K562 (cell line): Measurements from ENCODE around the gene NQO2. TPM values are rescaled to one million over a fixed set of nuclear protein-coding genes. Genes with fewer than 3 reads are reported as not detected.

ENCODE experiments used
- BCOR ChIP-seq: fragments of 450-650 bp; IDR thresholded peaks from 2 replicates; pipeline ENCODE4 v1.6.1; 2016
- CBFA2T2 ChIP-seq: fragments of 450-650 bp; conservative IDR thresholded peaks from 2 replicates; pipeline ENCODE4 v1.6.1; 2017; ENCODE audit warnings: mild to moderate bottlenecking
- GATA2 ChIP-seq: sonication (generic); formaldehyde crosslinking; IDR thresholded peaks from 2 replicates; pipeline ENCODE4 v1.4.0; 2020; ENCODE audit warnings: mild to moderate bottlenecking, missing genetic modification reagents
- GTF2F1 ChIP-seq: IDR thresholded peaks from 2 replicates; pipeline ENCODE4 v1.6.1; 2011; ENCODE audit warnings: low read depth, low read length, improper control_type of control experiment
- HDAC1 ChIP-seq, 2 experiments: fragments of 450-650 bp; IDR thresholded peaks; 2 replicates each; pipeline ENCODE4 v1.6.1; 2016 to 2017; ENCODE audit warnings: inconsistent platforms in 1 of 2, mild to moderate bottlenecking in 1 of 2, moderate library complexity in 1 of 2
- JUN ChIP-seq, 2 experiments: sonication (generic) in 1 of 2; formaldehyde crosslinking in 1 of 2; IDR thresholded peaks; 2 replicates each; pipeline versions ENCODE4 v1.6.1 to v1.8.0; 2012 to 2022; ENCODE audit warnings: borderline replicate concordance in 2 of 2, mild to moderate bottlenecking in 2 of 2, improper control_type of control experiment in 1 of 2, low read depth in 1 of 2, low read length in 1 of 2, missing genetic modification reagents in 1 of 2
- MTA2 ChIP-seq: fragments of 450-650 bp; IDR thresholded peaks from 2 replicates; pipeline ENCODE4 v1.6.1; 2016; ENCODE audit warnings: low read depth
- MYC ChIP-seq, 2 experiments: fragments of 250-450 bp in 1 of 2; sonication (Bioruptor Pico) in 1 of 2; IDR thresholded peaks; 2 replicates each; pipeline versions ENCODE4 v1.5.1 to v1.6.1; 2012 to 2021; ENCODE audit warnings: low read depth in 2 of 2, borderline replicate concordance in 1 of 2, improper control_type of control experiment in 1 of 2, low read length in 1 of 2, mild to moderate bottlenecking in 1 of 2, moderate library complexity in 1 of 2
- NBN ChIP-seq: fragments of 450-650 bp; IDR thresholded peaks from 2 replicates; pipeline ENCODE4 v1.6.1; 2016; ENCODE audit warnings: low read depth, mild to moderate bottlenecking
- NCOA2 ChIP-seq, 2 experiments: fragments of 450-650 bp; IDR thresholded peaks; 2 replicates each; pipeline ENCODE4 v1.6.1; 2018; ENCODE audit warnings: mild to moderate bottlenecking in 2 of 2, moderate library complexity in 1 of 2; ENCODE audit not compliant: partially characterized antibody in 2 of 2
- NFE2L1 ChIP-seq: fragments of 450-650 bp; IDR thresholded peaks from 2 replicates; pipeline ENCODE4 v1.6.1; 2016; ENCODE audit warnings: missing genetic modification characterization, low read depth, mild to moderate bottlenecking, missing compliant biosample characterization, moderate library complexity, borderline replicate concordance
- NFIC ChIP-seq: fragments of 450-650 bp; IDR thresholded peaks from 2 replicates; pipeline ENCODE4 v1.6.1; 2017; ENCODE audit warnings: mild to moderate bottlenecking, inconsistent platforms
- NFYB ChIP-seq: IDR thresholded peaks from 2 replicates; pipeline ENCODE4 v1.6.1; 2011; ENCODE audit warnings: mild to moderate bottlenecking, moderate library complexity; ENCODE audit not compliant: insufficient read length; ENCODE audit errors: extremely low read depth
- PCBP1 ChIP-seq: fragments of 200-400 bp; formaldehyde crosslinking; IDR thresholded peaks from 2 replicates; pipeline ENCODE4 v1.6.1; 2018; ENCODE audit warnings: mild to moderate bottlenecking, low read depth, low read length; ENCODE audit not compliant: poor library complexity, severe bottlenecking
- PHF20 ChIP-seq: fragments of 450-650 bp; IDR thresholded peaks from 2 replicates; pipeline ENCODE4 v1.6.1; 2018; ENCODE audit not compliant: partially characterized antibody
- POLR2AphosphoS5 ChIP-seq: IDR thresholded peaks from 2 replicates; pipeline ENCODE4 v1.6.1; 2011; ENCODE audit warnings: mild to moderate bottlenecking, low read depth, low read length, moderate library complexity; ENCODE audit not compliant: control insufficient read depth, insufficient read depth
- RFX5 ChIP-seq: IDR thresholded peaks from 2 replicates; pipeline ENCODE4 v1.6.1; 2011; ENCODE audit warnings: low read depth, mild to moderate bottlenecking, improper control_type of control experiment, low read length
- SMAD2 ChIP-seq: fragments of 150-350 bp; IDR thresholded peaks from 2 replicates; pipeline ENCODE4 v1.6.1; 2014; ENCODE audit warnings: low read depth, mild to moderate bottlenecking, low read length
- SRSF3 ChIP-seq: fragments of 200-400 bp; formaldehyde crosslinking; IDR thresholded peaks from 2 replicates; pipeline ENCODE4 v1.6.1; 2016; ENCODE audit warnings: mild to moderate bottlenecking, low read length, moderate library complexity; ENCODE audit not compliant: insufficient read depth
- TAF1 ChIP-seq: IDR thresholded peaks from 2 replicates; pipeline ENCODE4 v1.6.1; 2011; ENCODE audit warnings: mild to moderate bottlenecking, low read length, moderate library complexity; ENCODE audit not compliant: insufficient read depth, control insufficient read depth, severe bottlenecking; ENCODE audit errors: extremely low read depth
- TAL1 ChIP-seq: fragments of 450-650 bp; IDR thresholded peaks from 2 replicates; pipeline ENCODE4 v1.6.1; 2016; ENCODE audit warnings: mild to moderate bottlenecking
- ZEB2 ChIP-seq: fragments of 450-650 bp; IDR thresholded peaks from 2 replicates; pipeline ENCODE4 v1.6.1; 2016
- ZNF263 ChIP-seq: sonication (generic); formaldehyde crosslinking; IDR thresholded peaks from 2 replicates; pipeline ENCODE4 v1.8.0; 2022; ENCODE audit warnings: mild to moderate bottlenecking, missing genetic modification reagents, borderline replicate concordance
- ZNF75A ChIP-seq: fragments of 450-650 bp; formaldehyde crosslinking; IDR thresholded peaks from 2 replicates; pipeline ENCODE4 v1.4.0; 2020; ENCODE audit warnings: mild to moderate bottlenecking
- polyA plus RNA-seq, 8 experiments: library from polyadenylated mRNA; depleted of rRNA in 4 of 8; stranded (reverse) in 5 of 8; unstranded in 3 of 8; fragments of >200 nt; fragmentation: Nextera tagmentation in 2 of 8; fragmentation: Illumina TruSeq in 1 of 8; extraction: Ambion mirVana in 2 of 8; extraction: Trizol in 1 of 8; gene quantifications; 2 replicates each; pipeline versions ENCODE4 v1.2.1 to v1.2.3, GENCODE V29; 2011 to 2014; ENCODE audit warnings: inconsistent platforms in 1 of 8, missing spikeins in 1 of 8
- total RNA-seq, 7 experiments: library from RNA; depleted of rRNA in 6 of 7; stranded (reverse); fragments of >200 nt in 6 of 7; fragmentation: Illumina TruSeq in 2 of 7; extraction: Trizol in 2 of 7; gene quantifications; 2 replicates each; pipeline versions ENCODE4 v1.2.1 to v1.2.3, GENCODE V29; 2011 to 2021; ENCODE audit warnings: low replicate concordance in 1 of 7
- TF ChIP-seq, protein P1 (sequence below): fragments of 450-650 bp; IDR thresholded peaks from 2 replicates; pipeline ENCODE4 v1.6.1; 2017; ENCODE audit warnings: antibody characterized with exemption, mild to moderate bottlenecking

NQO2 gene
- total and polyA plus RNA-seq, 9 of the 15 experiments (the other 6 are each of a cell fraction or from before 2014, with no cell fraction given): 54.6 to 214 (median 116) TPM

DNA sequence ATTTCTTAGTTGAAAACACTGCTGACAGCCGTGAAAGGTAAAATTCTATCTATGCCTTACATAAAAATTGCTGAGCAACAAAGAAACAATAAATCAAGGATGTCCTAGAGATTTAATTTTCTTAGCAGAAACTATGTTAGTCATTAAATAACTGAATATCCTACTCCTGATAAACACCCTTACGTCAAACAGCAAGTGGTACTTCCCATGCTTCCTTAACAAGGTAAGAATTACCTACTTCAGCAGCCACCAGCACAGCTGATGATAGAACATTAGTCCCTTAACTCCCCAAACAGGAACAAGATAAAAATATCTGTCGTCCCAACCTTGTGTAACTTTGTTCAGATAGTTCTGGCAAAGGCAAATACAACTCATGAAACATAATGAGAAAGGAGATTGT lies 37.1 kb upstream of the NQO2 start (continued):
- 0 out of 2 replicates have a peak, but pooled peaks have one; percentile 15 for TF ChIP-seq MYC (IDR thresholded peaks at IDR 0.05; ENCODE audit: low read depth, low read length)
- no peak for TF ChIP-seq MYC (CRISPR knock-in tag; IDR thresholded peaks at IDR 0.05; ENCODE audit: borderline replicate concordance, low read depth)
- peak; percentile 50 for TF ChIP-seq POLR2AphosphoS5
- no peak for TF ChIP-seq RFX5
- TF ChIP-seq GTF2F1: no peak
- TF ChIP-seq, protein P1, sequence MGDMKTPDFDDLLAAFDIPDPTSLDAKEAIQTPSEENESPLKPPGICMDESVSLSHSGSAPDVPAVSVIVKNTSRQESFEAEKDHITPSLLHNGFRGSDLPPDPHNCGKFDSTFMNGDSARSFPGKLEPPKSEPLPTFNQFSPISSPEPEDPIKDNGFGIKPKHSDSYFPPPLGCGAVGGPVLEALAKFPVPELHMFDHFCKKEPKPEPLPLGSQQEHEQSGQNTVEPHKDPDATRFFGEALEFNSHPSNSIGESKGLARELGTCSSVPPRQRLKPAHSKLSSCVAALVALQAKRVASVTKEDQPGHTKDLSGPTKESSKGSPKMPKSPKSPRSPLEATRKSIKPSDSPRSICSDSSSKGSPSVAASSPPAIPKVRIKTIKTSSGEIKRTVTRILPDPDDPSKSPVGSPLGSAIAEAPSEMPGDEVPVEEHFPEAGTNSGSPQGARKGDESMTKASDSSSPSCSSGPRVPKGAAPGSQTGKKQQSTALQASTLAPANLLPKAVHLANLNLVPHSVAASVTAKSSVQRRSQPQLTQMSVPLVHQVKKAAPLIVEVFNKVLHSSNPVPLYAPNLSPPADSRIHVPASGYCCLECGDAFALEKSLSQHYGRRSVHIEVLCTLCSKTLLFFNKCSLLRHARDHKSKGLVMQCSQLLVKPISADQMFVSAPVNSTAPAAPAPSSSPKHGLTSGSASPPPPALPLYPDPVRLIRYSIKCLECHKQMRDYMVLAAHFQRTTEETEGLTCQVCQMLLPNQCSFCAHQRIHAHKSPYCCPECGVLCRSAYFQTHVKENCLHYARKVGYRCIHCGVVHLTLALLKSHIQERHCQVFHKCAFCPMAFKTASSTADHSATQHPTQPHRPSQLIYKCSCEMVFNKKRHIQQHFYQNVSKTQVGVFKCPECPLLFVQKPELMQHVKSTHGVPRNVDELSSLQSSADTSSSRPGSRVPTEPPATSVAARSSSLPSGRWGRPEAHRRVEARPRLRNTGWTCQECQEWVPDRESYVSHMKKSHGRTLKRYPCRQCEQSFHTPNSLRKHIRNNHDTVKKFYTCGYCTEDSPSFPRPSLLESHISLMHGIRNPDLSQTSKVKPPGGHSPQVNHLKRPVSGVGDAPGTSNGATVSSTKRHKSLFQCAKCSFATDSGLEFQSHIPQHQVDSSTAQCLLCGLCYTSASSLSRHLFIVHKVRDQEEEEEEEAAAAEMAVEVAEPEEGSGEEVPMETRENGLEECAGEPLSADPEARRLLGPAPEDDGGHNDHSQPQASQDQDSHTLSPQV: 0 out of 2 replicates have a peak, but pooled peaks have one; percentile 15
- TF ChIP-seq JUN (IDR thresholded peaks at IDR 0.05; ENCODE audit: borderline replicate concordance, low read depth, low read length): no peak
- TF ChIP-seq JUN (CRISPR knock-in tag; IDR thresholded peaks at IDR 0.05; ENCODE audit: borderline replicate concordance): no peak
- no peak for TF ChIP-seq ZNF75A (CRISPR knock-in tag)
- TF ChIP-seq SRSF3: no peak
- no peak for TF ChIP-seq BCOR
- TF ChIP-seq MTA2: peak; percentile 61
- no peak for TF ChIP-seq PCBP1
- peak; percentile 60 for TF ChIP-seq NFIC
- peak; percentile 79 for TF ChIP-seq TAL1
- TF ChIP-seq NBN: no peak
- 0 out of 2 replicates have a peak, but pooled peaks have one; percentile 15 for TF ChIP-seq GATA2 (CRISPR knock-in tag)
- no peak for TF ChIP-seq ZNF263 (CRISPR knock-in tag)
- no peak for TF ChIP-seq NCOA2 (IDR thresholded peaks at IDR 0.05; ENCODE audit: partially characterized antibody in 2 of 2)
- 0 out of 4 replicates have a peak, but pooled peaks of 1 of the 2 experiments have one; percentile 26 for TF ChIP-seq HDAC1 (IDR thresholded peaks at IDR 0.05)
- no peak for TF ChIP-seq NFE2L1 (tag)
- TF ChIP-seq TAF1: no peak
- TF ChIP-seq PHF20: no peak
- TF ChIP-seq CBFA2T2: peak; percentile 84
- no peak for TF ChIP-seq SMAD2
- TF ChIP-seq NFYB: no peak
- peak; percentile 78 for TF ChIP-seq ZEB2
